SK-N-SH (cell line): ENCODE measurements around the gene HTR6. TPM values are rescaled to one million over a fixed set of nuclear protein-coding genes. Genes with fewer than 3 reads are reported as not detected.

Experiments used
- CTCF ChIA-PET: fragments of 300-600, 350-600 bp; formaldehyde crosslinking; extraction: SDS; loops from one replicate; lab custom pipeline; 2021; lab: Yijun Ruan, JAX
- POLR2A ChIA-PET: fragments of 350-600 bp; sonication (Branson Sonifier 250); formaldehyde crosslinking; extraction: SDS; loops from one replicate; lab custom pipeline; 2020; ENCODE audit warnings: antibody characterized with exemption, inconsistent platforms; lab: Yijun Ruan, JAX
- DNase-seq: peaks from one replicate; pipeline ENCODE4 v3.0.0; 2012
- H2AFZ ChIP-seq: fragments of 200-600 bp; sonication (generic); 2 replicates; pipeline ENCODE4 v1.8.1; 2016; ENCODE audit warnings: antibody characterized with exemption, mild to moderate bottlenecking, low read depth
- H3F3A ChIP-seq: fragments of 200-600 bp; sonication (generic); replicated peaks from 2 replicates; pipeline ENCODE3; 2016; ENCODE audit warnings: antibody characterized with exemption, mild to moderate bottlenecking; ENCODE audit not compliant: insufficient read depth
- H3K27ac ChIP-seq, 2 experiments: fragments of 200-500 bp in 1 of 2; fragments of 200-600 bp in 1 of 2; sonication (Bioruptor generic) in 1 of 2; sonication (generic), shearing (Covaris generic) in 1 of 2; 2 replicates each; pipeline versions ENCODE4 v1.5.1 to v1.6.1; 2014 to 2016; ENCODE audit warnings: low read depth in 2 of 2, inconsistent platforms in 1 of 2, low read length in 1 of 2, mild to moderate bottlenecking in 1 of 2, mixed read lengths in 1 of 2
- H3K27me3 ChIP-seq: fragments of 200-600 bp; sonication (generic), shearing (Covaris generic); 2 replicates; pipeline ENCODE4 v1.6.1; 2016; ENCODE audit warnings: mixed run types; ENCODE audit not compliant: insufficient read depth
- H3K36me3 ChIP-seq, 2 experiments: fragments of 200-500 bp in 1 of 2; fragments of 200-600 bp in 1 of 2; sonication (Bioruptor generic) in 1 of 2; sonication (generic) in 1 of 2; replicated peaks in 1 of 2; 2 replicates each; pipeline versions ENCODE3 to v1.5.1; 2014 to 2016; ENCODE audit warnings: low read length in 1 of 2, mild to moderate bottlenecking in 1 of 2; ENCODE audit not compliant: insufficient read depth in 2 of 2, control insufficient read depth in 1 of 2
- H3K4me1 ChIP-seq, 2 experiments: fragments of 200-500 bp in 1 of 2; fragments of 200-600 bp in 1 of 2; sonication (Bioruptor generic) in 1 of 2; sonication (generic), shearing (Covaris generic) in 1 of 2; 2 replicates each; pipeline versions ENCODE4 v1.5.1 to v1.6.1; 2014 to 2016; ENCODE audit warnings: low read depth in 1 of 2, low read length in 1 of 2, mixed run types in 1 of 2; ENCODE audit not compliant: insufficient read depth in 2 of 2, control insufficient read depth in 1 of 2
- H3K4me2 ChIP-seq: fragments of 200-600 bp; sonication (generic), shearing (Covaris generic); 2 replicates; pipeline ENCODE4 v1.6.1; 2017; ENCODE audit warnings: mixed run types
- H3K4me3 ChIP-seq, 2 experiments: fragments of 200-500 bp in 1 of 2; fragments of 200-600 bp in 1 of 2; sonication (Bioruptor generic) in 1 of 2; sonication (generic), shearing (Covaris generic) in 1 of 2; 2 replicates each; pipeline versions ENCODE4 v1.5.1 to v1.8.1; 2014 to 2016; ENCODE audit warnings: low read depth in 2 of 2, inconsistent platforms in 1 of 2, low read length in 1 of 2, mild to moderate bottlenecking in 1 of 2, mixed read lengths in 1 of 2, moderate library complexity in 1 of 2
- H3K79me2 ChIP-seq: fragments of 200-600 bp; sonication (generic); 2 replicates; pipeline ENCODE4 v1.8.1; 2017; ENCODE audit warnings: mild to moderate bottlenecking; ENCODE audit not compliant: insufficient read depth
- H3K9ac ChIP-seq: fragments of 200-600 bp; sonication (generic); 2 replicates; pipeline ENCODE4 v1.6.1; 2017; ENCODE audit warnings: mixed run types
- H3K9me2 ChIP-seq: fragments of 200-600 bp; sonication (generic); 2 replicates; pipeline ENCODE4 v1.6.1; 2017; ENCODE audit warnings: mixed run types
- H3K9me3 ChIP-seq: fragments of 200-600 bp; sonication (generic); 2 replicates; pipeline ENCODE4 v1.6.1; 2017; ENCODE audit warnings: mixed run types, mild to moderate bottlenecking, moderate library complexity
- H4K20me1 ChIP-seq: fragments of 200-600 bp; sonication (generic); 2 replicates; pipeline ENCODE4 v1.6.1; 2017; ENCODE audit warnings: mild to moderate bottlenecking, mixed run types; ENCODE audit not compliant: insufficient read depth
- CHD2 ChIP-seq: fragments of 150-350 bp; IDR thresholded peaks from 2 replicates; pipeline ENCODE4 v1.6.1; 2018; ENCODE audit warnings: low read length; ENCODE audit not compliant: partially characterized antibody
- ELF1 ChIP-seq: IDR thresholded peaks from 2 replicates; pipeline ENCODE4 v1.4.0; 2012
- GATA2 ChIP-seq: sonication (generic); formaldehyde crosslinking; IDR thresholded peaks from 2 replicates; pipeline ENCODE4 v1.5.0; 2020; ENCODE audit warnings: mild to moderate bottlenecking, missing genetic modification reagents
- IRF3 ChIP-seq: fragments of 150-350 bp; IDR thresholded peaks from 2 replicates; pipeline ENCODE4 v1.6.1; 2016; ENCODE audit warnings: mild to moderate bottlenecking, low read depth, low read length
- JUND ChIP-seq: IDR thresholded peaks from 2 replicates; pipeline ENCODE4 v1.4.0; 2012
- POLR2AphosphoS5 ChIP-seq: IDR thresholded peaks from 2 replicates; pipeline ENCODE4 v1.6.1; 2012; ENCODE audit warnings: low read depth, low read length
- RAD21 ChIP-seq: IDR thresholded peaks from 2 replicates; pipeline ENCODE4 v1.6.1; 2012; ENCODE audit warnings: mild to moderate bottlenecking, low read length
- SIN3A ChIP-seq: IDR thresholded peaks from 2 replicates; pipeline ENCODE4 v1.6.1; 2012; ENCODE audit warnings: low read depth, mild to moderate bottlenecking, low read length, moderate library complexity, borderline replicate concordance
- YY1 ChIP-seq: IDR thresholded peaks from 2 replicates; pipeline ENCODE4 v1.4.0; 2012; ENCODE audit warnings: low read depth, mild to moderate bottlenecking
- ZBTB33 ChIP-seq: IDR thresholded peaks from 2 replicates; pipeline ENCODE4 v1.4.0; 2012; ENCODE audit warnings: low read depth, borderline replicate concordance
- WGBS: methylation state at CpG from one replicate; pipeline ENCODE4 v1.1.6; 2017; ENCODE audit warnings: low lambda C conversion rate; 5-methylcytosine and 5-hydroxymethylcytosine counted together
- polyA plus RNA-seq, 3 experiments: library from polyadenylated mRNA; depleted of rRNA; stranded (reverse); fragments of >200 nt; gene quantifications; 2 replicates each; pipeline ENCODE4 v1.2.3, GENCODE V29; 2012
- TF ChIP-seq, protein P1 (sequence below): IDR thresholded peaks from 2 replicates; pipeline ENCODE4 v1.6.1; 2012; ENCODE audit warnings: mild to moderate bottlenecking, low read depth, low read length, moderate library complexity

The HTR6 gene
- polyA plus RNA-seq, 1 of the 3 experiments (the other 2 are of a cell fraction): 0.05 TPM

GRCh38 chr1:19654386-19654785 lies 10.3 kb upstream of the HTR6 start:
- H3K27me3 ChIP-seq: no peaks in the 10 kb centered on the region
- peaks cover 14% of the 10 kb centered on the region; the same call in 1 of the 2 replicates for H4K20me1 ChIP-seq
- no peak for DNase-seq
- TF ChIP-seq GATA2 (CRISPR knock-in tag) (no peak), POLR2AphosphoS5 (no peak), SIN3A (no peak), ZBTB33 (no peak), YY1 (no peak), IRF3 (no peak), ELF1 (no peak), JUND (no peak), CHD2 (no peak), RAD21 (no peak)
- TF ChIP-seq, protein P1, sequence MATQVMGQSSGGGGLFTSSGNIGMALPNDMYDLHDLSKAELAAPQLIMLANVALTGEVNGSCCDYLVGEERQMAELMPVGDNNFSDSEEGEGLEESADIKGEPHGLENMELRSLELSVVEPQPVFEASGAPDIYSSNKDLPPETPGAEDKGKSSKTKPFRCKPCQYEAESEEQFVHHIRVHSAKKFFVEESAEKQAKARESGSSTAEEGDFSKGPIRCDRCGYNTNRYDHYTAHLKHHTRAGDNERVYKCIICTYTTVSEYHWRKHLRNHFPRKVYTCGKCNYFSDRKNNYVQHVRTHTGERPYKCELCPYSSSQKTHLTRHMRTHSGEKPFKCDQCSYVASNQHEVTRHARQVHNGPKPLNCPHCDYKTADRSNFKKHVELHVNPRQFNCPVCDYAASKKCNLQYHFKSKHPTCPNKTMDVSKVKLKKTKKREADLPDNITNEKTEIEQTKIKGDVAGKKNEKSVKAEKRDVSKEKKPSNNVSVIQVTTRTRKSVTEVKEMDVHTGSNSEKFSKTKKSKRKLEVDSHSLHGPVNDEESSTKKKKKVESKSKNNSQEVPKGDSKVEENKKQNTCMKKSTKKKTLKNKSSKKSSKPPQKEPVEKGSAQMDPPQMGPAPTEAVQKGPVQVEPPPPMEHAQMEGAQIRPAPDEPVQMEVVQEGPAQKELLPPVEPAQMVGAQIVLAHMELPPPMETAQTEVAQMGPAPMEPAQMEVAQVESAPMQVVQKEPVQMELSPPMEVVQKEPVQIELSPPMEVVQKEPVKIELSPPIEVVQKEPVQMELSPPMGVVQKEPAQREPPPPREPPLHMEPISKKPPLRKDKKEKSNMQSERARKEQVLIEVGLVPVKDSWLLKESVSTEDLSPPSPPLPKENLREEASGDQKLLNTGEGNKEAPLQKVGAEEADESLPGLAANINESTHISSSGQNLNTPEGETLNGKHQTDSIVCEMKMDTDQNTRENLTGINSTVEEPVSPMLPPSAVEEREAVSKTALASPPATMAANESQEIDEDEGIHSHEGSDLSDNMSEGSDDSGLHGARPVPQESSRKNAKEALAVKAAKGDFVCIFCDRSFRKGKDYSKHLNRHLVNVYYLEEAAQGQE: no peak
- TF ChIP-seq, all 33 proteins: peak for 0
- no peak overlapping the region for H2AFZ ChIP-seq
- peaks cover 0 to 26% of the 10 kb centered on the region in 2 experiments; a peak in 1 of 4 replicates for H3K4me1 ChIP-seq
- no peak overlapping the region for H3K4me3 ChIP-seq
- no peak overlapping the region for H3K9ac ChIP-seq
- POLR2A ChIA-PET: no interaction called here
- H3K27ac ChIP-seq: no peak overlapping the region
- no peaks in the 10 kb centered on the region for H3F3A ChIP-seq
- H3K9me2 ChIP-seq: no peaks in the 10 kb centered on the region
- CTCF ChIA-PET: interaction anchor here (0.6 to 33.1 kb wide), 62 partner anchors 9 to 539 kb away, joined by 3 to 553 read pairs (median 4); partner anchors contain the start of genes AKR7A2, HTR6, NBL1 and SLC66A1
- no peaks in the 10 kb centered on the region for H3K9me3 ChIP-seq
- H3K4me2 ChIP-seq: no peak overlapping the region
- H3K79me2 ChIP-seq: no peaks in the 10 kb centered on the region; the same call in 1 of the 2 replicates
- H3K36me3 ChIP-seq: no peaks in the 10 kb centered on the region
- WGBS: 98% methylated on average over 5 of the region's 5 CpGs
